Uterus (tissue), 4 donors: ENCODE data around the gene RAB3GAP1. TPM values are rescaled to one million over a fixed set of nuclear protein-coding genes. Genes with fewer than 3 reads are reported as not detected.

Source experiments
- DNase-seq, 2 donors: peaks; one replicate each; pipeline ENCODE4 v3.0.0-alpha.2; 2019 to 2020
- H3K27ac ChIP-seq, 2 donors: fragments of 200-600 bp; sonication (generic); 1 replicate in 1 of 2; 2 replicates in 1 of 2; pipeline ENCODE4 v1.5.1; 2016 to 2018
- H3K27me3 ChIP-seq, 2 donors: fragments of 200-600 bp; sonication (generic); one replicate each; pipeline ENCODE4 v1.5.1; 2018 to 2019; ENCODE audit warnings: control low read depth in 1 of 2
- H3K36me3 ChIP-seq, 2 donors: fragments of 200-600 bp; sonication (generic); one replicate each; pipeline ENCODE4 v1.5.1; 2019; ENCODE audit warnings: control low read depth in 1 of 2
- H3K4me1 ChIP-seq, 2 donors: fragments of 200-600 bp; sonication (generic); one replicate each; pipeline ENCODE4 v1.5.1; 2018 to 2019; ENCODE audit warnings: control low read depth in 1 of 2
- H3K4me3 ChIP-seq, 2 donors: fragments of 200-600 bp; sonication (generic); 1 replicate in 1 of 2; 2 replicates in 1 of 2; pipeline ENCODE4 v1.5.1; 2018 to 2019; ENCODE audit warnings: mild to moderate bottlenecking in 1 of 2
- H3K9me3 ChIP-seq, 2 donors: fragments of 200-600 bp; sonication (generic); one replicate each; pipeline ENCODE4 v1.5.1; 2019; ENCODE audit warnings: control low read depth in 1 of 2
- CTCF ChIP-seq, 4 experiments: fragments of 200-600 bp in 2 of 4; fragments of 450-650 bp in 2 of 4; sonication (generic) in 2 of 4; IDR thresholded peaks; one replicate each; pipeline ENCODE4 v1.5.1; 2016 to 2019; ENCODE audit warnings: antibody characterized with exemption in 4 of 4, mild to moderate bottlenecking in 2 of 4, moderate library complexity in 1 of 4
- POLR2A ChIP-seq, 2 donors: fragments of 450-650 bp; IDR thresholded peaks; one replicate each; pipeline ENCODE4 v1.6.1; 2016; ENCODE audit warnings: antibody characterized with exemption in 2 of 2, mild to moderate bottlenecking in 1 of 2, moderate library complexity in 1 of 2
- intact Hi-C: fragments of 100-400 bp; cut with DNase I; formaldehyde crosslinking; loops from one replicate; pipeline ENCODE4 v1.15.1; 2023; ENCODE audit warnings: low total_unique reads
- total RNA-seq, 4 donors: library from RNA; depleted of rRNA in 3 of 4; stranded (reverse); fragments of >200 nt in 3 of 4; gene quantifications; one replicate each; pipeline versions ENCODE4 v1.1.0 to v1.2.4, GENCODE V29; 2014 to 2023
- donor health status: DM: yes; HTN: yes; CAD: no.

Gene RAB3GAP1
- total RNA-seq, 4 donors from 2014 or later, result 15.6 to 105 (median 47.8) TPM

GRCh38 chr2:135152361-135152760 lies 100.3 kb downstream of the RAB3GAP1 start:
- no peak for DNase-seq
- intact Hi-C loops, result no loop called here
- no peaks in the 10 kb centered on the region for H3K4me1 ChIP-seq
- no peak for TF ChIP-seq POLR2A (IDR thresholded peaks at IDR 0.05)
- TF ChIP-seq CTCF (IDR thresholded peaks at IDR 0.05), result no peak
- no peaks in the 10 kb centered on the region for H3K9me3 ChIP-seq
- H3K36me3 ChIP-seq, result no peaks in the 10 kb centered on the region
- H3K4me3 ChIP-seq, result no peak overlapping the region
- no peaks in the 10 kb centered on the region for H3K27me3 ChIP-seq
- no peak overlapping the region for H3K27ac ChIP-seq

- intact Hi-C loops, result no loop called here
- Histone ChIP-seq H3K4me3 (no peak overlapping the region), H3K27me3 (no peaks in the 10 kb centered on the region), H3K4me1 (no peaks in the 10 kb centered on the region), H3K36me3 (no peaks in the 10 kb centered on the region), H3K27ac (no peak overlapping the region), H3K9me3 (no peaks in the 10 kb centered on the region)
- DNase-seq, result no peak
- TF ChIP-seq POLR2A (IDR thresholded peaks at IDR 0.05) (no peak), CTCF (IDR thresholded peaks at IDR 0.05) (no peak)
Measured at GRCh38 chr2:135154962-135155361, 102.9 kb downstream of the RAB3GAP1 start.

- H3K4me3 ChIP-seq, result no peak overlapping the region
Measured at GRCh38 chr2:135157856-135158255, 105.8 kb downstream of the RAB3GAP1 start.

GRCh38 chr2:135159191-135159590 lies 107.1 kb downstream of the RAB3GAP1 start:
- no peaks in the 10 kb centered on the region for H3K9me3 ChIP-seq
- no peak for DNase-seq
- no peaks in the 10 kb centered on the region for H3K36me3 ChIP-seq

More at GRCh38 chr2:135157856-135158255, 105.8 kb downstream of the RAB3GAP1 start:
- Histone ChIP-seq H3K4me1 (no peaks in the 10 kb centered on the region), H3K27ac (no peak overlapping the region), H3K9me3 (no peaks in the 10 kb centered on the region), H3K27me3 (no peaks in the 10 kb centered on the region), H3K36me3 (no peaks in the 10 kb centered on the region)
- intact Hi-C loops, result no loop called here
- DNase-seq, result no peak
- no peak for TF ChIP-seq POLR2A (IDR thresholded peaks at IDR 0.05)
- TF ChIP-seq CTCF (IDR thresholded peaks at IDR 0.05), result no peak

GRCh38 chr2:135162377-135162776 lies 110.3 kb downstream of the RAB3GAP1 start:
- Histone ChIP-seq H3K27ac (no peak overlapping the region), H3K27me3 (no peaks in the 10 kb centered on the region), H3K4me1 (no peaks in the 10 kb centered on the region), H3K4me3 (no peak overlapping the region), H3K36me3 (no peaks in the 10 kb centered on the region), H3K9me3 (no peaks in the 10 kb centered on the region)
- TF ChIP-seq POLR2A (IDR thresholded peaks at IDR 0.05) (no peak), CTCF (IDR thresholded peaks at IDR 0.05) (no peak)
- no peak for DNase-seq
- intact Hi-C loops, result no loop called here

More at GRCh38 chr2:135159191-135159590, 107.1 kb downstream of the RAB3GAP1 start:
- Histone ChIP-seq H3K27ac (no peak overlapping the region), H3K4me1 (no peaks in the 10 kb centered on the region), H3K27me3 (no peaks in the 10 kb centered on the region), H3K4me3 (no peak overlapping the region)
- intact Hi-C loops, result no loop called here
- TF ChIP-seq CTCF (IDR thresholded peaks at IDR 0.05) (no peak), POLR2A (IDR thresholded peaks at IDR 0.05) (no peak)
